ENCODE data around the gene CCDC107. TPM values are rescaled to one million over a fixed set of nuclear protein-coding genes. Genes with fewer than 3 reads are reported as not detected.

CCDC107 gene
- total and polyA plus RNA-seq, 2 donors (not counting 1 experiment from before 2014, with no cell fraction given): 20.6 to 24.9 TPM

GRCh38 chr9:35700031-35700430 is 41.9 kb downstream of the CCDC107 start:
- Histone ChIP-seq H3K4me2 (ENCODE audit: extremely low read depth, insufficient read depth, low read length) (no peak overlapping the region), H3K79me2 (ENCODE audit: control insufficient read depth, insufficient read depth, low read length) (no peaks in the 10 kb centered on the region), H4K20me1 (ENCODE audit: control insufficient read depth, extremely low read depth, insufficient read depth, low read length) (no peaks in the 10 kb centered on the region), H3K9ac (ENCODE audit: insufficient read depth, low read length) (no peak overlapping the region), H2AFZ (ENCODE audit: low read length) (no peak overlapping the region), H3K4me3 (replicated peaks in 1 of 4; ENCODE audit: control extremely low read depth in 1 of 4, insufficient read depth in 1 of 4, low read depth in 3 of 4, low read length in 4 of 4) (no peak overlapping the region), H3K9me3 (ENCODE audit: control insufficient read depth, insufficient read depth, low read depth, low read length) (no peaks in the 10 kb centered on the region), H3K27ac (ENCODE audit: insufficient read depth, low read length) (no peak overlapping the region), H3K4me1 (ENCODE audit: control insufficient read depth, extremely low read depth, insufficient read depth, low read length) (peaks cover 6% of the 10 kb centered on the region), H3K36me3 (ENCODE audit: control insufficient read depth, insufficient read depth, low read length) (peaks cover 65% of the 10 kb centered on the region), H3K27me3 (ENCODE audit: control insufficient read depth, insufficient read depth, low read length) (no peaks in the 10 kb centered on the region)
- TF ChIP-seq EZH2 (IDR thresholded peaks at IDR 0.05; ENCODE audit: low read length, missing control alignments) (no peak), CTCF (conservative IDR thresholded peaks at IDR 0.05 in 1 of 2, IDR thresholded peaks at IDR 0.05 in 1 of 2; ENCODE audit: low read depth in 1 of 2, low read length in 2 of 2) (no peak)
- no peak for DNase-seq (ENCODE audit: low read depth in 2 of 2)

- H3K9ac ChIP-seq (ENCODE audit: insufficient read depth, low read length): no peak overlapping the region
- peaks cover 1% of the 10 kb centered on the region for H3K4me1 ChIP-seq (ENCODE audit: control insufficient read depth, extremely low read depth, insufficient read depth, low read length)
- no peak overlapping the region for H3K27ac ChIP-seq (ENCODE audit: insufficient read depth, low read length)
- no peak overlapping the region for H2AFZ ChIP-seq (ENCODE audit: low read length)
- no peak overlapping the region for H3K4me3 ChIP-seq (replicated peaks in 1 of 4; ENCODE audit: control extremely low read depth in 1 of 4, insufficient read depth in 1 of 4, low read depth in 3 of 4, low read length in 4 of 4)
- H3K4me2 ChIP-seq (ENCODE audit: extremely low read depth, insufficient read depth, low read length): no peak overlapping the region
- DNase-seq (ENCODE audit: low read depth in 2 of 2): no peak
- H3K79me2 ChIP-seq (ENCODE audit: control insufficient read depth, insufficient read depth, low read length): no peaks in the 10 kb centered on the region
- H4K20me1 ChIP-seq (ENCODE audit: control insufficient read depth, extremely low read depth, insufficient read depth, low read length): no peaks in the 10 kb centered on the region
- H3K36me3 ChIP-seq (ENCODE audit: control insufficient read depth, insufficient read depth, low read length): peaks cover 68% of the 10 kb centered on the region
- no peaks in the 10 kb centered on the region for H3K9me3 ChIP-seq (ENCODE audit: control insufficient read depth, insufficient read depth, low read depth, low read length)
- H3K27me3 ChIP-seq (ENCODE audit: control insufficient read depth, insufficient read depth, low read length): no peaks in the 10 kb centered on the region
- TF ChIP-seq CTCF (conservative IDR thresholded peaks at IDR 0.05 in 1 of 2, IDR thresholded peaks at IDR 0.05 in 1 of 2; ENCODE audit: low read depth in 1 of 2, low read length in 2 of 2) (no peak), EZH2 (IDR thresholded peaks at IDR 0.05; ENCODE audit: low read length, missing control alignments) (no peak)
These were observed 42.9 kb downstream of the CCDC107 start for GRCh38 chr9:35700942-35701341.

- no peaks in the 10 kb centered on the region for H3K27me3 ChIP-seq (ENCODE audit: control insufficient read depth, insufficient read depth, low read length)
- H3K4me3 ChIP-seq (replicated peaks in 1 of 4; ENCODE audit: control extremely low read depth in 1 of 4, insufficient read depth in 1 of 4, low read depth in 3 of 4, low read length in 4 of 4): no peak overlapping the region
- peaks cover 73% of the 10 kb centered on the region for H3K36me3 ChIP-seq (ENCODE audit: control insufficient read depth, insufficient read depth, low read length)
- H2AFZ ChIP-seq (ENCODE audit: low read length): no peak overlapping the region
- no peaks in the 10 kb centered on the region for H3K79me2 ChIP-seq (ENCODE audit: control insufficient read depth, insufficient read depth, low read length)
- TF ChIP-seq CTCF (conservative IDR thresholded peaks at IDR 0.05 in 1 of 2, IDR thresholded peaks at IDR 0.05 in 1 of 2; ENCODE audit: low read depth in 1 of 2, low read length in 2 of 2) (no peak), EZH2 (IDR thresholded peaks at IDR 0.05; ENCODE audit: low read length, missing control alignments) (no peak)
- H3K27ac ChIP-seq (ENCODE audit: insufficient read depth, low read length): no peak overlapping the region
- no peak overlapping the region for H3K4me2 ChIP-seq (ENCODE audit: extremely low read depth, insufficient read depth, low read length)
- H3K4me1 ChIP-seq (ENCODE audit: control insufficient read depth, extremely low read depth, insufficient read depth, low read length): no peaks in the 10 kb centered on the region
- DNase-seq (ENCODE audit: low read depth in 2 of 2): no peak
- no peak overlapping the region for H3K9ac ChIP-seq (ENCODE audit: insufficient read depth, low read length)
- H4K20me1 ChIP-seq (ENCODE audit: control insufficient read depth, extremely low read depth, insufficient read depth, low read length): no peaks in the 10 kb centered on the region
- H3K9me3 ChIP-seq (ENCODE audit: control insufficient read depth, insufficient read depth, low read depth, low read length): no peaks in the 10 kb centered on the region
These were observed 44.6 kb downstream of the CCDC107 start for GRCh38 chr9:35702696-35703095.

Data from fibroblast of lung (primary cell).